NCI-H2107 treated with DMSO at 0.1 percent for 48 hours (cell line): ENCODE measurements around the gene C10orf88.
"Not testable (repeated sequence)": the region's sequence is repeated elsewhere in the genome, so short reads cannot be mapped to it uniquely, and the experiment has no call there.

Experiments used
- DNase-seq: peaks from one replicate; lab custom pipeline; 2025; ENCODE audit not compliant: unreplicated experiment; lab: John Stamatoyannopoulos, UW

The C10orf88 gene

GRCh38 chr10:122966879-122967278, 12.9 kb upstream of the C10orf88 start:
- DNase-seq: no peak

GRCh38 chr10:122962405-122962804, 8.4 kb upstream of the C10orf88 start:
- DNase-seq: no peak

- no peak for DNase-seq
Measured at GRCh38 chr10:122957474-122957873, 3.4 kb upstream of the C10orf88 start.

- DNase-seq: no peak
Measured at GRCh38 chr10:122955892-122956291, 1.9 kb upstream of the C10orf88 start.

- DNase-seq: no peak
Measured at GRCh38 chr10:122954731-122955050, 664 bp upstream of the C10orf88 start.

GRCh38 chr10:122949296-122949695, 4.7 kb downstream of the C10orf88 start:
- no peak for DNase-seq

- no peak for DNase-seq
Measured at GRCh38 chr10:122939856-122940543, 14.0 kb downstream of the C10orf88 start.

GRCh38 chr10:122939133-122939855, 14.7 kb downstream of the C10orf88 start:
- no peak for DNase-seq

- no peak for DNase-seq
Measured at GRCh38 chr10:122931088-122931906, 22.7 kb downstream of the C10orf88 start.

GRCh38 chr10:122930140-122930539, 23.9 kb downstream of the C10orf88 start:
- no peak for DNase-seq

GRCh38 chr10:122915700-122916099, 38.3 kb downstream of the C10orf88 start:
- DNase-seq: no peak

- no peak for DNase-seq
Measured at GRCh38 chr10:122911889-122912484, 42.0 kb downstream of the C10orf88 start.

- no peak for DNase-seq
Measured at GRCh38 chr10:122910310-122910709, 43.7 kb downstream of the C10orf88 start, which contains the start of gene FAM24A. TSS of gene FAM24A (plus strand) at chr10:122910610. CDS start at chr10:122911635, 1,025 bp downstream.

- DNase-seq: not testable (repeated sequence)
Measured at GRCh38 chr10:122903861-122904260, 50.2 kb downstream of the C10orf88 start.

GRCh38 chr10:122894261-122894944, 59.6 kb downstream of the C10orf88 start:
- DNase-seq: no peak

GRCh38 chr10:122884166-122884565, 69.9 kb downstream of the C10orf88 start:
- no peak for DNase-seq

- no peak for DNase-seq
Measured at GRCh38 chr10:122882766-122883165, 71.3 kb downstream of the C10orf88 start.
